HG02870 (cell line): ENCODE results near the gene GCN1.

Experiments used
- ATAC-seq: cut with Tn5 transposase; IDR thresholded peaks from one replicate; pipeline ENCODE4 v1.9.1; 2021; ENCODE audit warnings: mild to moderate bottlenecking, moderate library complexity; ENCODE audit not compliant: unreplicated experiment

GCN1 gene

DNA sequence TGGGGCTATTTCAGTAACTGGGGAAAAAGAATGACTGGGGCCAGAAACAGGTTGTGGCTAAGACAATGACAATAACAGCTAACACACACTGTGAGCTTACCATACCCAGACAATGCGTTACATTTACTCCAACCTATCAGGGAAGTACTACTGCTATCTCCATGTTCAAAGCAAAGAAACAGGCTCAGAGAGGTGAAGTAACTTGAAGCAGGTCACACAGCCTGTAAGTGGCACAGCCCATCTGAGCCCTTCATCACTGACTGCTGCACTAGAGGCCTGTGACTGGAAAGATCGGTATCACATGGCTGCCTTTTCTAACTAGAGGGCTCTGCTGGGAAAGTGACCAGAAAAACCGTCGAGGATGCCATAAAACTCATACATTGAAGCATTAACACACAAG, 7.9 kb downstream of the GCN1 start:
- no peak for ATAC-seq

DNA sequence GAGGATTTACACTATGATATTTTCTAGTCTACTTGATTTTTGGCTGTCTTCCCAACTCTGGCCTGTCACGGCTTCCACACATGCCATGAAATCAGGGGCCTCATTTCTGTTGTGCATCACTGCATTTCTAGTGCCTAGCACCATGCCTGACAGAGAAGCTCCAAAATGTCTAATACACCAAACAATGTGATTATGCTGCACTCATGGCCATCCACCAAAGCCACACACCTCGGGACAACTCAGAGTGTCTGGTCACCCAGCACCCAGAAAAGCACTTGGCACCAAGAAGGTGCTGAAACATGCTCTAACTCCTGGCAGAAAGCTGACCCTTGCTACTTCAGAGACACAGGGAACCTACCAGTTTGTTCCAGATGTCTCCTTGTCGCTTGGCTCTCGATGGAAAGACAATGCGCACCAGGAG, 11.3 kb downstream of the GCN1 start:
- ATAC-seq = no peak

- ATAC-seq = no peak
Measured at GRCh38 chr12:120181991-120182631, 12.4 kb downstream of the GCN1 start.

GRCh38 chr12:120180975-120181374, 13.5 kb downstream of the GCN1 start:
- no peak for ATAC-seq

DNA sequence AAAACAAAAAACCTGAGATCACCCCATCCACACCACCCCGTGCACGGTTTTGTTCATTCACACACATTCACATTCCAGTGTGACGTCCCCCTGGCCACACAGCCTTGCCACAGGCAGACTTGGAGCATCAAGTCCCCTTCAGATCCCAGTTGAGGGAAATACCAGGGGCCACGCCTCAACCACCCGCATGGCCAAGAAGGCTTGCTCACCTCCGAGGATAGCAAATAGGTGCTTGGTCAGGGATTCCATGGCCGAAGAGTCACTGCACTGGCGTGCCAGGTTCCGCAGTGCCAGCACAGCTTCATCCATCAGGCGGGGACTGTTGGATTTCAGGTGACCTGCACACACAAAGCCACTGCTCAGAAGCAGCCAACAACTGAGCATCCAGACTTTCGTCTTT, 19.0 kb downstream of the GCN1 start:
- ATAC-seq = no peak

- ATAC-seq = no peak
Measured at GRCh38 chr12:120175062-120175461, 19.5 kb downstream of the GCN1 start.

- ATAC-seq = no peak
Measured at GRCh38 chr12:120172053-120172452, 22.5 kb downstream of the GCN1 start.

- no peak for ATAC-seq
Measured at GRCh38 chr12:120170631-120171030, 23.9 kb downstream of the GCN1 start.

GRCh38 chr12:120169946-120170345, 24.6 kb downstream of the GCN1 start:
- ATAC-seq = no peak

DNA sequence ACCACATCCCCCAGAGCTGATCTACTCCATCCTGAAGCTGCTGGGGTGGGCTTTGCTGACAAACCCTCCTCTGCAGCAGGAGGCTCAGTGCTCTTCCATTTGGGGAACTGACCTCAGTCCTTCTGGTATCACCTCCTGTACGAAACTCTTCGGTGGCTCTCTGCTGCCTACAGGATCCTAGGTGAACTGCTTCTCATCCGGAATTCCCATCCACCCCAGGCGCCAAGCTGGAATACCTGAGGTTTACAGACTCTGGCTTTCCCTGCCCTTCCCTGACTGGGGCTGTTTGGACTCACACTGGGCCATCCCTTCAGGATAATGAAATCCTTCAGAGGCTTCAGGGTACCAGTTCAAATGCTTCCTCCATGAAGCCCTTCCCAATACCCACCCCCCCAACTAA, 26.2 kb downstream of the GCN1 start:
- no peak for ATAC-seq

DNA sequence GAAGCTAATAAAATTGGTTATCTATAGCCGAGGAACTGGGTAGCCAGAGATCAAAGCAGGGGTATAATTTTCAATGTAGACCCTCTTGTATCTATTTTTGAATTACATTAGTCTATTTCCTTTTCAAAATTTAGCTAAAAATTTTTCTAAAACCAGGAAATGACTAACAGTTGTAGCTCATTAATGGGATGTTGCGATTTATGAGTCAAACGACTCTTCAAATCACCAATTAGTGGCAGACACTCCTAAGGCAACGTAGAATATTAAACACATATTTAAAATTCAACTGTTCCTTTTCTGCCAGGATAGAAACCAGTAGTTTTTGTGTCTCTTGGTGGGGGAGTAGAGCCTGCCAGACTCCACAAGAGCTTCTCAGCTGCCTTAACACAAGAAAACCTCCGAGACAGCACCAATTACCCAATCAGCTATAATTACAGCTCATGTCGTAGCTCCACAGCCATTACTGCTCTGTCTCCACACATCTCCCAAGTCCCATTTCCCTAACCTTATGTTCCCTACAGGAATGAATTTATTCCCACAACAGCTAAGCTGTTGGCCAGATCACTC, 26.9 kb downstream of the GCN1 start:
- no peak for ATAC-seq

- no peak for ATAC-seq
Measured at GRCh38 chr12:120164293-120164692, 30.2 kb downstream of the GCN1 start.

- no peak for ATAC-seq
Measured at GRCh38 chr12:120162763-120163162, 31.8 kb downstream of the GCN1 start.

GRCh38 chr12:120161852-120162251, 32.7 kb downstream of the GCN1 start:
- ATAC-seq = no peak

GRCh38 chr12:120159509-120160237, 34.8 kb downstream of the GCN1 start:
- no peak for ATAC-seq

DNA sequence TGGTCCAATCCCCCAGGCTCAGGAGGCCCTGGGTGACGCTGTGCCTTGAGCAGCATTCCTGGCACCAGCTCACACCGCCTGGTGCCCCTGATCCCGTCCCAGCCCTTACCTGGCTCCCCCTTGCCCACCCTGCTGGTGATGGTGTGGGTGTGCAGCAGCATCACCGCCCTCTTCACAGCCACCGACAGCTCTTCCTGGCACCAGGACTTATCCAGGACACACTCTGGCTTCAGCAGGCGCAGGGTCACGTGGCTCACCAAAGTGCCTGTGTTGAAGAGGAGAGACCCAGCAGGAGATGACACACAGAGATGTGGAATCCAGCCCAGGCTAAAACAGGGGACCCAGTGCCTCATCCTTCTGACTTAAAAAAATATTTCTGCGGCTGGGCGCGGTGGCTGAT, 36.2 kb downstream of the GCN1 start:
- no peak for ATAC-seq

DNA sequence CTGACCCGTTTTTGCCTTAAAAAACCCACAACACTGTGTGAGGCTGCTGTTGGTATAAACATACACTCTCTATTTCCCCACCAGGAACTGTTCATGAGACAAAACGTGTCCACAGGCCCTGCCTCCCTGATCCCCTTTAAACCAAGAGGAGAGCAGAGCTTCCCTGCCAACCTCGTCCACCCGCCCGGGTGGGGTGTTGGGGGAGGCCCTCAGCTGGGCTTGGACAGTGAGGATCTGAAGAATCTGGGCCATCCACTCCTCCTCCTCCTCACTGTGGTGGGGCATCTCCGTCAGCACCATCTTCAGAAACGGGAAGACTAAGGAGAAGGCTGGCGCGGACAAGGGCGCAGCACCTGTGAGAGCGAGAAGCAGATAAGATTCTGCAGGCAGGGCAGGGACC, 36.8 kb downstream of the GCN1 start:
- ATAC-seq = no peak

GRCh38 chr12:120156315-120157259, 37.9 kb downstream of the GCN1 start:
- ATAC-seq = peak; percentile 82

- ATAC-seq = no peak
Measured at GRCh38 chr12:120155072-120155471, 39.4 kb downstream of the GCN1 start.

DNA sequence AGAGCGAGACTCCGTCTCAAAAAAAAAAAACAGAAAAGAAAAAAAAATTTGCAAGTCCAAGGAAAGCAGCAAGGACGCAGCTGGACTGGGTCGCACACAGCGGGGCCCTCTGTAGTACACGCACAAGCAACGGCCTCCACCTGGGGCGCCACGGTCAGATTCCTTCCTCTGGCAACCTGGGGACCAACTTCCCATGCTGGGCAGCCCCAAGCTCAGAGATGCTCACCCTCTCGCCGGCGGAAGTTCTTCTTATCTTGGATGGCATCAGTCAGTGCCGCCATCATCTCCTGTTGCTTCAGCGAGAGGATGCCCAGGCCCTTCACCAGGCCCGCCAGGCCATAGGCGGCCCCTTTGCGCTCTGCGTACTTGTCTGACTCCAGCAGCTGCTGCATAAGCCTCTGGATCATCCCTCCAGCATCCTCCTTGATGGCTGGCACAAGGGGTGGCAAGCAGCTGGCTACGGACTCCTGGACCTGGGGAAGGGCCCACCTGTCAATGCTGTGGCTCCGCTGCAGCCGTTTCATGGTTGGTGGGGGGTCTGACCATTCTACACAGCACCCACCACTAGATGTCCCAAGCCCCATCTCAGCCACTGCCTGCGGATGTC, 43.5 kb downstream of the GCN1 start:
- no peak for ATAC-seq

GRCh38 chr12:120148011-120148410, 46.5 kb downstream of the GCN1 start:
- ATAC-seq = no peak
